AG08395 (cell line): Measurements from ENCODE around the gene REL.

Source experiments
- DNase-seq: peaks from one replicate; pipeline ENCODE4 v3.0.0; 2012; ENCODE audit warnings: mixed read lengths, low spot score

Gene REL

DNA sequence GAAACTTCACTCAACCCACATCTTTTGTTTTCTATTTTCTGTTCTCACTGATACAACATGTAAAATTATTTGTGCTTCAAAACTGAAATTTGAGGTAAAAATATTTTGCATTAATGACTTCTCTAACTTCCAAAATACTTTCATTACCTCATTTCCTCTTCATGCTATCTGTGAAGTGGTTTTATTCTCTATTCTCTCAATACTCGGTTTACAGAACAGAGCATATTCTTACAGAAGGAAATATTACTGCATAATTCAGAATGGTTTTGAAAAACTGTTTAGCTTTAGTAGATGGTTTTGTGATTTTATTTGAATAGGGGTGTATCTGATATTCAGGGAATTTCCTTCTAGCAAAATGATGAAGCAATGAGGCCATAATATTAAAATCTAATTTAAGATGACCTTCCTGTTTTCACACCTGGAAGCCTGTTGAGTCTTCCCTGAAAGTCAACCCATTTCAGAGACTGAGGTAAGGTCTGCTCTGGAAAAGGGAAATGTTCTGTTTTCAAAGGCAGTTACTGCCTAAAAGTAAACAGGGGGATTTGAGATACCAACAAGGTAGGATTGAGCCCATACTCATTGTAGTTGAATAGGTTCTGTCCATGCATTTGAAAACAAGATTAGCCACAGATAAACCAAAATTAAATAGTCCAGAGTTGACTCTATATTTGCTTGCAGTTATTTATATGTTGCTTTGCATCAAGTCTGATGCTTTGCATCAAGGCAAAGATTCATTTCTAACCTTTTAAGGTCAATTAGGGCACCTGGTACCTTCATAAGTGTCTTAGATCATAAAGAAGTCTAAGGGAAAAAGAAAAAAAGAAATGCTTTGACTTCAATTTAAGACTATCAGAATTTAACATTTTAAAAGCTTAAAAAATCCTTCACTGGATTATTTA lies 85.4 kb downstream of the REL start:
- no peak for DNase-seq

DNA sequence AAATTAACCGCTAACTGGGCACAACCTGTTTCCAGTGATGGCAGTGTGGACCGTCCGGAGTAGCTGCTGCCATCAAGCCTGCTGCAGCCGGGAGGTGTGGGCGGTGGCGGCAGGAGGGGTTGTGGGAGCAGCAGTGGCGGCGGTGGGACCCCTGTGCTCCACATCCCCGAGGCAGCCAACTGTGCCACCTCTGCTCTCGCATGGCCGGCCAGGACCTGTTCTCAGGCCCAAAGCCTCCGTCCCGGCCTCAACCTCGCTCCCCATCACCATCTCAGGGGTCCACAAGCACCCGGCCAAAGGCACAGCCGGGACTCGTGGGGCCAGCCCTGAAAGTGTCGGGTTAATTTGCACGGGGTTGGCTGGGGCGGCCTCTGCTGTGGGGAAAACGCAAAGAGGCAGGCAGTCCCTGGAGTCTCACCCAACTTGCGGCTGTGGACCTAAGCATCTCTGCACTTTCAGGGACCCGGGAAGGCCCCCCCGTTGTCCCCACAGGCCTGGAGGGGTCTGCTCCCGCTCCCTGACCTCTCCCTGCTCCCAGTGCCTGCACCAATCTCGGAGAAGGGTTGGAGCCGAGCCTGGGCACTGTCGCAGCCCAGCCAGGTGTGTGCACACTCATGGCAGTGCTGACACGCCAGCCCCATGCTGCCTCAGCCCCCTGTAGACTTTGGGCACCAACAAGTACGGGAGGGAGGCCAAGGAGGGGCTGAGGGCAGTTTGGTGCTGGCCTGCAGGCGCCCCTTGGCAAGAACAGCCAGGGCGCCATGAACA lies 91.7 kb downstream of the REL start:
- DNase-seq = no peak

DNA sequence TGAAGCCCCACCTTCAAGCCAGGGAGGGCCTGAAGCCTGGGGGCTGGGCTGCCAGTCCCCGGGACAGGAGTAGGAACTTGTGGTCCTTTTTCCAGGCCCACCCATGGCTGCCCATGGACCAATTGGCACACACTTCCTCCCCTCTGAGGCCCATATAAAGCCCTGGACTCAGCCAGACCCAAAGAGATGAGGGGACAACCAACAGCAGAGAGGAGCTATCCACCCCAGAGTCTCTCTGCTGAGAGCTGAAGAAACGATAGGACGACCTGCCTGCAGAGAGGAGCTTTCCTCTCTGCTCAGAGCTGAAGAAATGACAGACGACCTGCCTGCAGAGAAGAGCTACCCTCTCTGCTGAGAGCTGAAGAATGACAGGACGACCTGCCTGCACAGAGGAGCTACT lies 92.3 kb downstream of the REL start:
- no peak for DNase-seq

DNA sequence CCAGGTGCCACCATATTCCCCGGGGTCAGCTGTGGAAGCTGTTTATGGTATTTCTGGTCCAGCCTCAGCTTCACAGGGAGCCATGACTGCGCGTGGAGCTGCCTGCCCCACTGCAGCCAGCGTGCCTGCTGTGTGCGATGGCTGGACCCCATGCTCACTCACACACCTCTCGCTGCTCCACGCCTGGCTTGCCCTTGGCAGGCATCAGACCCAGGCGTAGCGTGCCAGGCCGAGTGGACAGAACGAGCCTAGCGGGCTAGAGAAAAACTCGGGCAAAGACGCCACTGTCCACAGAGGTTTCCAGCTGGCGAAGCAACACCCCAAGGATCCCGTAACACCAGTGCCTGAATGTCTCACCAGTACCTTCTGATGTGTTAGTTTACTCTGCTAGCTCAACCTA lies 93.3 kb downstream of the REL start:
- DNase-seq = no peak
